AG10803 (cell line): ENCODE data around the gene RGS6.

Experiments
- DNase-seq: peaks from one replicate; pipeline ENCODE4 v3.0.0; 2010; ENCODE audit warnings: low read depth
- H3K4me3 ChIP-seq: 2 replicates; pipeline ENCODE4 v1.5.1; 2011; ENCODE audit warnings: mild to moderate bottlenecking, low read length, control low read depth
- CTCF ChIP-seq: conservative IDR thresholded peaks from 2 replicates; pipeline ENCODE4 v1.5.1; 2011; ENCODE audit warnings: mild to moderate bottlenecking, low read length, control low read depth, inconsistent platforms

RGS6 gene

DNA sequence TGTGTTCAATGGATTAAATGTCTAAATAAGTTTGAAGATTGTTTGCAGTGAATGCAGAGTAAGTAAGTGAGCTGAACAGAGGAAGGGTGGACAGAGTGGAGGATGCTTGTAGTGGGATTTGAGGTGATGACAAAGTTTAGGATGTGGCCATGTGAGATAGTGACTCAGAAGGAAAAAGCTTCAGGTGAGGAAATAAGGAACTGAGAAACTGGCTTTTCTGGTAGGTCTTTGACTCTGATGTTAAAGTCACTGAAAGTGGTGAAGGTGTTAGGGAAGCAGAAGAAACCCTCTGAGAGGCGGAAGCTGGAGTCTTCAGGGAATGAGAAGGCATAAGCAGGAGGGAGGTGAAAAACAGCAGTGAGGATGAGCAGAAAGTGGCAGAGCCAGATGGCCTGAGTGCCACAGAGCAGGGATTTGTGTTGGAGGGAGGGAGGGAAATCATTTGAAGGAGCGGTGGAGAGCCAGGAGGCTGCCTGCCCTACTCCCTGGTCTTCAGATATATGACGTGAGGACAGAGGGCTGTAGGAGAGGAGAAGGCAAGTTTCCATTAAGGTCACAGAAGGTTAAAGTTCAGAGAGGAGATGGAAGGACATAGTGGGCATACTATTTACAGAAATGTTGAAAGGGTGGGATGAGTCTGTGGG lies 24.8 kb downstream of the RGS6 start:
- H3K4me3 ChIP-seq = no peak overlapping the region
- no peak for DNase-seq
- no peak for TF ChIP-seq CTCF

DNA sequence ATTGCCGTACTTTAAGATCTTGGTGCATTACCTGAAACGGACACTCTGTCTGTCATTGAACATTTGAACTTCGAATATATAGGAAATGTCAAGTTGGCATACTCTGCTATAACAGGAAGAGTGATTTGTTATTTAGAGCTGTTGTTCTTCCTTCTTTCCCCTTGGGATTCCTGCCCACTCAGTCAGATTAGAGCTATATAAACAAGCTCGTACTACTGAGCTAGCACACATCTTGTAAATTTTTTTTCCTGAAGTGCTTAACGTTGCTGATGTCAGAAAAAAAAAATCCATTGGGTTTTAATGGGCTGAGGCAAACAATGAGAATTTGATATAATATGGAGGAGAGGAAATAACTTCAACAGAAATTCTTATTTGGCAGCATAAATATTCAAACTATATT lies 26.8 kb downstream of the RGS6 start:
- TF ChIP-seq CTCF = no peak
- DNase-seq = no peak
- no peak overlapping the region for H3K4me3 ChIP-seq

- no peak for TF ChIP-seq CTCF
- no peak overlapping the region for H3K4me3 ChIP-seq
- no peak for DNase-seq
Measured at GRCh38 chr14:71960494-71961353, 28.5 kb downstream of the RGS6 start.

GRCh38 chr14:71961972-71962371 lies 29.7 kb downstream of the RGS6 start:
- DNase-seq = no peak
- no peak for TF ChIP-seq CTCF

DNA sequence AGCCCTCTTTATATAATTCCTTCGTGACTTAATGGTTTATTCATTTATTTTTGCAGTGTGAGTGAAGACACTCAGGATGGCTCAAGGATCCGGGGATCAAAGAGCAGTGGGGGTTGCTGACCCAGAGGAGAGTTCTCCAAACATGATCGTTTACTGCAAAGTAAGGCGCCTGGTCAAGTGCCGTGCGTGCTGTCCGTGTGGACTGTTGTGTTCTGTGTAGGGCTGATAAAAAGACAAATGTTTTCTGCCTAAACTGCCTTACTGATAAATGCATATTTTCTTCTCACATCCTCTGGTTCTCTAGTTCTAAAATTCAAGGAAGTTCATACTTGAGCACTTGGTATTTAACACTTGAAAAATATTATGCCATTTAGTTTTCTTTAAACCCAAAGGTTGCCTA lies 32.5 kb downstream of the RGS6 start:
- H3K4me3 ChIP-seq = no peak overlapping the region
- no peak for DNase-seq
- no peak for TF ChIP-seq CTCF

More at GRCh38 chr14:71961972-71962371, 29.7 kb downstream of the RGS6 start:
- no peak overlapping the region for H3K4me3 ChIP-seq

GRCh38 chr14:71966528-71966927 lies 34.3 kb downstream of the RGS6 start:
- no peak for DNase-seq
- no peak for TF ChIP-seq CTCF
- H3K4me3 ChIP-seq = no peak overlapping the region

DNA sequence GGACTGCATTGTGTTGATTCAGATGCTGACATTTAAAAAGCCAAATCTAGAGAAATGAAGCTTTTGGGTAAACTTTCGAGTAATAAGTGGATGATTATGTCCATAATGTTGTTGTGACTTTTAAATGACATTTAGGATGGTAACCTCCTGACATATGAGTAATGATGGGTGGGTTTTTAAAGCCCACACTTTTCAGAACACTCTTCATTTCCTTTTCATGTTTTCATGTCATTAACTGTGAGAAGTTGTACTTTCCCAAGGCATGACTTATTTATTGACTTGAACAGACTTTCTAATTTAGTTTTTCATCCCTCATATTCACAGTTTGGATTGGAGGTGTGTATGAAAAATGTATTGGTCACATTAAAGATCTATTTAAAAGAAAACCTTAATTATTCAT lies 35.5 kb downstream of the RGS6 start:
- no peak for TF ChIP-seq CTCF
- H3K4me3 ChIP-seq = no peak overlapping the region

More for the DNA sequence above, 35.5 kb downstream of the RGS6 start:
- no peak for DNase-seq
